GM19099 (cell line): ENCODE measurements around the gene XBP1.

ENCODE experiments used
- POLR2A ChIP-seq: IDR thresholded peaks from 3 replicates; pipeline ENCODE4 v1.6.1; 2011; ENCODE audit warnings: low read depth; ENCODE audit not compliant: insufficient read length; ENCODE audit errors: extremely low read depth

The XBP1 gene

DNA sequence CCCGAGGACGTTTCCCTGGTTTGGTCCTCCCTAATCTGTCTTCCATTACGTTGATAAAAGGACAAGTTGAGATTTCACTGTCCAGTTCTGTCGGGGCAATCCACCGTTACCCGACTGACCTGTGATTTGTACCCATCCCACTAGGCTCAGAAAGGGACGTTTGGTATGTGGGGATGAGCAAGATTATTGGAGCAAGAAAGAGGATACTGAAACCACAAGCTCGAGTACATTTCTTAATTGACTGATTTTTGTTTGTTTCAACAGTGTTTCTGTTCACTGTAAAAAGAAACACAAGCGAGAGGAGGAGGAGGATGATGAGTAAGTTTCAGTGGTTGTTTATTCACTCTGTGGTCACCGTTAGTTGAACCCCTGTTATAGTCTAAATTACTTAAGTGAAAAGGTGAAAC lies 26.9 kb downstream of the XBP1 start:
- TF ChIP-seq POLR2A, result peak; percentile 25

DNA sequence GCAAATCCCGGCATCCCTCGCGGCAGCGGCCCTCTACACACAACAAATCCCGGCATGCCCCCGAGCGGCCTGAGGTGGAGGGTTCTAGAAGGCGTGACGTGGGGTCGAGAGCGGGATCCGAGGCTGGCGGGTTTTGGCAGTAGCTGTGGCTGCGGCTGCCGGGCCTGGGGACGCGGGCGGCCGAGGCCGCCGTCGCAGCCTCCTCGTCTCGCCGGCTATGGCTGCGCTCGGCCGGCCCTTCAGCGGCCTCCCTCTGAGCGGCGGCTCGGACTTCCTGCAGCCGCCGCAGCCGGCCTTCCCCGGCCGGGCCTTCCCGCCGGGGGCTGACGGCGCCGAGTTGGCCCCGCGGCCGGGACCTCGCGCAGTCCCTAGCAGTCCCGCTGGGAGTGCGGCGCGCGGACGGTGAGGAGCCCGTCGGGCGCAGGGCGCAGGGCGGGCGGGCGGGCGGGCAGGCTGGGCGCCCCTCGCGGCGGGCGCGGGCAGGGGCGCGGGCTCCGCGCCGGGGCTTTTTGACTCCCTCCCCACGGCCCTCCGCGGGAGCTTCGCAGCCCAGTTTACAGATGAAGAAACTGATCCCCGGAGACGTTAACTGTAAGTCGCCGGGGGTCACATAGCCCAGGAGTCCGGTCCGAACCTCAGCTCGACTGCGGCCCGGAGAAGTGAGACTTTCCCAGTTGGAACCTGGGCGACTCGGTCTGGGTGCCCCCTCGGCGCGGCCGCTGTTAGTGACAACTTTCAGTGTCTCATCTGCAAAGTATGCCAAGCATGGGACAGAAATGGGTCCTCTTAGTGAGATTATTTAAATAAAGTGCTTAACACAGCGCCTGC lies 27.5 kb downstream of the XBP1 start, which contains the start of gene CCDC117:
TSS of gene CCDC117 (plus strand) at position 63 of the 828 bp plus-strand sequence. CDS start at position 218, 155 bp downstream.
- TF ChIP-seq POLR2A, result peak; percentile 84

DNA sequence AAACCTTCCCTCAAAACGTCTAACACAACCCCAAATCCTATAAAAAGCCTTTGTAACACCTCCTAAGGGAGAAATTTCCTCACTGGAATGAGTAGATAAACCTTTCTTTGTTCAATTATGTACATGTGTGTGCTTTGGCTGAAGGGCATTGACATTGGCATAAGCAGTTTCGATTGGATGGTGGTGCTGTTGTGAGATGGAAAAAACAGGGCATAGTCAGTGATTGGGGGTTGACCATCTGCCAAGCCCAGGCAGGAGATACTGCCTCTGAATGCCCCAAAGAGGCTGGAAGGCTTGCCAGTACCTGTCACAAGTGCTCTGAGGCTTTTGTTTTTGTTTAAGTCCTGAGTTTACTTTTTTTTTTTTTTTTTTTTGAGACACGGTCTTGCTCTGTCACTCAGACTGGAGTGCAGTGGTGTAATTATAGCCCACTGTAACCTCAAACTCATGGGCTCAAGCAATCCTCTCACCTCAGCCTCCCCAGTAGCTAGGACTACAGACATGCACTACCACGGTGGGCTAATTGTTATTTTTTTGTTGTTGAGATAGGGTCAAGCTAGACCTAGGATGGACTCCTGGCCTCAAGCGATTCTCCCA lies 29.1 kb downstream of the XBP1 start:
- no peak for TF ChIP-seq POLR2A

DNA sequence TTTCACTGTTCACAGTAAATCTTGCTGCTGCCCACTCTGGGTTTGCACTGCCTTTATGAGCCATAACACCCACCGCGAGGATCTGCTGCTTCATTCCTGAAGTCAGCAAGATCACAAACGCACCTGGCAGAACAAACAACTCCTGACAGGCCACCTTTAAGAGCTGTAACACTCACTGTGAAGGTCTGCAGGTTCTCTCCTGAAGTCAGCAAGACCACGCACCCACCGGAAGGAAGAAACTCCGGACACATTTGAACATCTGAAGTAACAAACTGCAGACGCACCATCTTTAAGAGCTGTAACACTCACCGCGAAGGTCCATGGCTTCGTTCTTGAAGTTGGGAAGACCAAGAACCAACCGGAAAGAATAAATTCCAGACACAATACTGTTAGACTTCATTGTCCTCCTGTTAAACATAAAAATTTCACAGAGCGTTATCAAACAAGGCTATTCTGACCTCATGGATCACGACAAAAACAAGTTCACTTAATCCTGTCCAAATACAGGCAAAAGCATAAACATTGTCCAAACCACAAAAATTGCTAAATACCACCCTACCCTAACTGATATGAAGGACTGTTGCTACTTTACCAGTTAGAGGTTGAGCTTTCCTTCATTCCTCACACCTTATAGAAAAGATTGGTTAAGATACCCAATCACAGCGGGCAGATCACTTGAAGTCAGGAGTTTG lies 30.8 kb downstream of the XBP1 start:
- no peak for TF ChIP-seq POLR2A

DNA sequence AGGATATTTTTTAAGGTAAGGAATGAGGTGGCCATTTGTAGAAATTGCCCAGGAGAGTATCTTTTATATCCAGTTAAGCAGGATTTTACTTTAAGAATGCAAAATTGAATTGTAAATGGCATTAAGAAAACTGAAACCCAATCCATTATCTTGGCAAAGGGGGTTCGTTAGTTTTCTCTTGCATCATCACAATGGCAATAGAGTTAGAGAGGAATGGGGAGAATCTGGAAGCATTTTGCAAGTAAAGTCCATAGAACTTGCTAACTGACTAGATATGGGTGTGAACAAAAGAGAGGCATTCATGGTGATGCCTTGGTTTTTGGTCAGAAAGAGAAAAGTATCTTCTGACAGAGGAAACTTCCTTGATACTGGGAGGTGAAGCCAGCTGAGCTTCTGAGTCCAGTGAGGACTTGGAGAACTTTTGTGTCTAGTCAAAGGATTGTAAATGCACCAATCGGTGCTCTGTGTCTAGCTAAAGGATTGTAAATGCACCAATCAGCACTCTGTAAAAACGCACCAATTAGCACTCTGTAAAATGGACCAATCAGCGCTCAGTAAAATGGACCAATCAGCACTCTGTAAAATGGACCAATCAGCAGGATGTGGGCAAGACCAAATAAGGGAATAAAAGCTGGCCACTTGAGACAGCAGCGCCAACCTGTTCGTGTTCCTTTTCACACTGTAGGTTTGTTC lies 31.5 kb downstream of the XBP1 start:
- TF ChIP-seq POLR2A, result no peak

DNA sequence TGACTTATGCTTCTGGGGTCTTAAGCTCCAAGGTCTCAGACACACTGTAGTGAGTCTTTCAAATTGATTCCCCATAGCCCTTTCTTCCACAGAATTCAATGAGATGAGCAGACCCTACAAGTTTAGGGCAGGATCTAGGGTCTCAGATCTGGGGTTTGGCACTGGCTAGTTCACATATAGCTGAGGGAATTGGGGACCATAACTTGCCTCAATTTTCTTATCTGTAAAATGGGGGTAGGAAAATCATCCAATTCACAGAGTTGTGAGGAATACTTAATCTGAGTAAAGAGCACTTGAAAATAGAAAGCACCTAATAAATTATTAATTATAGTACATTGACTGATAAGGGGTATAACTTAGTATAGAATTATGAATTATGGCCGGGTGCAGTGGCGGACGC lies 33.7 kb downstream of the XBP1 start:
- TF ChIP-seq POLR2A, result no peak

DNA sequence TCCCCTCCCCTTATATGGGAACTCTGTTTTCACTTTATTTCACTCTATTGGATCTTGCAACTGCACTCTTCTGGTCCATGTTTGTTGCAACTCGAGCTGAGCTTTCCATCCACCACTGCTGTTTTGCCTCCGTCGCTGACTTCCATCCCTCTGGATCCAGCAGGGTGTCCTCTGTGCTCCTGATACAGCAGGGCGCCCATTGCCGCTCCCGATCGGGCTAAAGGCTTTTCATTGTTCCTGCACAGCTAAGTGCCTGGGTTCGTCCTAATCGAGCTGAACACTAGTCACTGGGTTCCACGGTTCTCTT lies 39.0 kb downstream of the XBP1 start:
- TF ChIP-seq POLR2A, result no peak

DNA sequence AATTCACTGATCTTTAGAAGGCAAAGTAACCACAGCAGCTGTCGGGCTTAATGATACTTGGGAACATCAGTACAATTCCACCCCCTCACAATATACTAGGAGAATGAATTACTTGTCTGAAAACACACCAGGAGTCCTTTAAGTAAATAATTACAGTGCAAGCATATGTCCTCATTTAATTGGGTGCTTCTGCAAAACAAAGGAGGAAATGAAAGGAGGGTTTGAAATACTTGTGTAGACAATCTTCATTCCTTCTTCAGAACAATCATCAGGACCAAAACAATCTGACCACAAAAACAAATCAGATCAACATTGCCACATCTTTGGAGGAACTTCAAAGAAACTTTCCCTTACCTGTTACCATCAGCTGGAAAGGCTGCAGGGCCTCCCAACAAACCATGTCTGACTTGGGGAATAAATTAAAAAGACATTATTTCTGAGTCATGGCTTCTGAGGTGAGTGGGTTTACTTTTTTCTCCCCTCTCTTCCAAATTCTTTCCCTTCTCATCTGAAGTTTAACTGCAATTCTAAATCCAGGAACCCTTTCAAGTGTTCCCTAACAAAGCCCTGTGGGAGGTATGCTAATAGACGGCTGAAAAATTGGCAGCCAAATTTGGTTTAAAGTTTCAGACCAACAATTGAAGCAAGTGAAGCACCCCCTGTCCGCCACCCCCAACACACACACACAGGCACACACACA lies 40.4 kb downstream of the XBP1 start:
- peak; percentile 16 for TF ChIP-seq POLR2A

DNA sequence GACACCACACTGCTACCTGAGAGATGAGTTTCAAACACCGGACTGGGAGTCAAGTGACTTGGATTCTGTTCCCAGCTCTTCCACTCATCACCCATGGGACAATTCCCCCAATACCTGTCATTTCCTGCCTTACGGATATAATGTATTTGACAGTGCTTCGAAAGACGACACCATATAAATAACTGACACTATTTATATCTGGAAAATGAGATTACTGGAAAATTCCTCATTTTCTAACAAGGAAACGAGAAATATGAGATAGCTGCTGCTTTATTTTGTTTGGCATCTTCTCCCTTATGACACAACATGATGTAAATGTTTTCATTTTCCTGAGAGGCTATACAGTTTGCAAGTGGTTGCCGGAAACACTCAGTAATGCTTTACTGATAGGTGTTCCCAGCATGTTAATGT lies 49.9 kb downstream of the XBP1 start:
- TF ChIP-seq POLR2A, result no peak
